NCI-H460 (cell line): ENCODE measurements around the gene AP3B1. TPM values are rescaled to one million over a fixed set of nuclear protein-coding genes. Genes with fewer than 3 reads are reported as not detected.
"Not testable (repeated sequence)": the region's sequence is repeated elsewhere in the genome, so short reads cannot be mapped to it uniquely, and the experiment has no call there.

Source experiments
- DNase-seq: peaks from one replicate; pipeline ENCODE4 v3.0.0-alpha.2; 2016; ENCODE audit warnings: low read depth; ENCODE audit errors: extremely low read depth
- total RNA-seq: library from RNA; depleted of rRNA; stranded (reverse); fragments of >200 nt; shearing (Covaris generic); gene quantifications from 2 replicates; pipeline ENCODE4 v1.2.3, GENCODE V29; 2014

Gene AP3B1
- total RNA-seq, 1 experiment from 2014 or later, result 66.3 TPM

DNA sequence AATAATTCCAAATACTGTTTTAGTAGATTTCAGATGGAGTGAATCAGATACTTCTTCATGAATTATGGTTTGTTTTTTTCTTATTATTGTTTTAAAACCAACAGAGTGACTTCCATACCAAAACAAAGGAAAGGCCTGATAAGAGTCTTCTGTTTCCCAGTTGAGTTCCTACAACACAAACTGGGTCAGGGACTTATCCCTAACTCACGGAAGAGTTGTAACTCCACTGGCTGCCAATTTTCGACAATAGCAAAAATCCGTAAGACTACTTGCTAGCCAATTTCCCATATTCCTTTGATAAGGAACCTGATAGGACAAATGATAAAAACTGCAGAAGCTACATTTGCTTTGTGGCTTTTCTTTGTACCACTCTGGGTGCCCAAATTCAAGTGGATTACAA lies 219.2 kb downstream of the AP3B1 start:
- no peak for DNase-seq

- not testable (repeated sequence) for DNase-seq
These were observed 223.8 kb downstream of the AP3B1 start for GRCh38 chr5:78070691-78071090.

DNA sequence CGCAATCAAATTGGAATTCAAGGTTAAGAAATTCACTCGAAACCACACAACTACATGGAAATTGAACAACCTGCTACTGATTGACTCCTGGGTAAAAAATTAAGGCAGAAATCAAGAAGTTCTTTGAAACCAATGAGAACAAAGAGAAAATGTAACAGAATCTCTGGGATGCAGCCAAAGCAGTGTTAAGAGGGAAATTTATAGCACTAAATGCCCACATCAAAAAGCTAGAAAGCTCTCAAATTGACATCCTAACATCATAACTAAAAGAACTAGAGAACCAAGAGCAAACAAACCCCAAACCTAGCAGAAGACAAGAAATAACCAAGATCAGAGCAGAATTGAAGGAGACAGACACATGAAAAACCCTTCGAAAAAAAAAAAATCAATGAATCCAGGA lies 226.9 kb downstream of the AP3B1 start:
- not testable (repeated sequence) for DNase-seq

GRCh38 chr5:78066722-78067121 lies 227.8 kb downstream of the AP3B1 start:
- DNase-seq, result not testable (repeated sequence)

- peak; percentile 4 for DNase-seq
These were observed 228.8 kb downstream of the AP3B1 start for GRCh38 chr5:78065663-78066062.

- no peak for DNase-seq
These were observed 229.5 kb downstream of the AP3B1 start for GRCh38 chr5:78064941-78065472.

- no peak for DNase-seq
These were observed 231.0 kb downstream of the AP3B1 start for GRCh38 chr5:78063495-78063894.

GRCh38 chr5:78062645-78063044 lies 231.9 kb downstream of the AP3B1 start:
- DNase-seq, result no peak

DNA sequence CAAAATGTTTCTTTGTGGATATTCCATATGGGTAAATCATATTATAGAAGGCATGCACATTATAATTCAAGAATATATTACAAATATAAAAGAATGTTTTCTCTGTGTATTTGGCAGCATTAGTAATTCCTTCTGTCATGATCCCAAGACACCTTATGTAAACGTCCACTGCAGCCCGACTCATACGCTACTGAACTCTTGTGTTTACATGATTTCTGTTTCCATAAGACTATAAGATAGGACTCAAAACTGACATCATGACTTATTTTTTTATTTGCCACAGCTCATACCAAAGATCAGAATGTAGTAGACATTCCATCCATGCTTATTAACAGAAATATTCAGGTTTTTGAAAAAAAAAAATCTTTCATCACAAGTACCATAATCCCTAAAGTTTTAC lies 234.1 kb downstream of the AP3B1 start:
- DNase-seq, result no peak

- no peak for DNase-seq
These were observed 235.9 kb downstream of the AP3B1 start for GRCh38 chr5:78058625-78059024.

DNA sequence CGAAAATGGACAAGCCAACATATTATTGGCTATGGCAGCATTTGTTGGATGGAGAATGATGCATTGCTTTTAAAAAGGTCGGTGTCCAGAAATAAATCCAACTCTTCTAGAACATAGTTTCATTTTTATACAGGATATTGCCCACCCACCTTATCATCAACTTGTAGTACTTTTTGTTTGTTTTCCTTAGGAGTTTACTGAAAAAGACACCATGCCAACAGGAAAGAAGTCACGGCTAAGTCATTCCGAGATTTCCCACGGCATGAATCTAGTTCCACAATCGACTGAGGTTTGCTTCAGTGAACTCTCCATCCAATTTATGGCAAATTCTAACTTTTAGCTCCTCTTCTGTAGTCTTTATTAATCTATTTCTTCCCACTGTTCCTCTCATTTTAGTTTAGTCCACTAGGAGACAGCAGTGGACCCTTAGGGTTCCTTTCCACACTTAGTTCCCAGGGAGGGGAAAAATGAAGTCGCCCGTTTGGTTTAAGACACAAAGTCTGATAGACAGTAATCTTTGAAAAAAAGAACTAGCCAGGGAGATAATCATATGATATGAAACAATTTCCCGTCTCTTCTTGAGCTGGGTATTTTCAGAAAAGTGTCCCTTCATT lies 237.5 kb downstream of the AP3B1 start:
- DNase-seq, result no peak

DNA sequence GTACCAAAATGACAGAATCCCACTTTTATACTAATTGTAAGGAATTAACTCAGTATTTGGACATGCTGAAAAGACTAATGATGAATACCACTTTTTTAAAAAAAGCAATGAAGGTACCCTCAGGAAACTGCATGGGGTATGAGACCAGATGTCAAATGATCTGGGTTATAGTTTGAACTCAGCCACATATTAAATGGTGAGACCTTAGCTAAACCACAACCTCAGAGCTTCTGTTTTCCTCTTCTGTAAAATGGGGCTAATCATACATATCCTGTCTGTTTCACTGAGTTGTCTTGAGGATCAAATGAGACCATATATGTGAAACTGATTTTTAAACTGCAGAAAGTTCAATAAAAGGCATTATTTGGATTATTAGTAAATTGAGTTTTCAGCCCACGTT lies 238.4 kb downstream of the AP3B1 start:
- DNase-seq, result no peak

DNA sequence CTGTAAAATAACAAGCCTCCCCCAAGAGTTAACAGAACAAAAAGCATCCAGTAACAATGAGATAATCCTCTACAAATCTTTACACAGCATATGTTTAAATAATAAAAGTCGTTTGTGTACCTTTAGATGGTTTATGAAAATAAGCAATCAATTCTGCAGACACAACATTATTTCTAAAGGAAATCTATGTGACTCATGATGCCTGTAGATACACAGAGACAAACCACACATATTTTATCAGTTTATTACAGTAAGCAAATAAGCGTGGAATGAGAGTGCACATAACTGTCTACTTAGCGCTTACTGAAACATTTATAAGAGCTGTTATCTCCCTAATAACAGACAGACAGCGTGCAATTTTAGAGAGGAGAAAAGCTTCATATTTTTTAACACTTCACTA lies 243.6 kb downstream of the AP3B1 start:
- DNase-seq, result no peak

- DNase-seq, result not testable (repeated sequence)
These were observed 247.7 kb downstream of the AP3B1 start for GRCh38 chr5:78046823-78047222.

DNA sequence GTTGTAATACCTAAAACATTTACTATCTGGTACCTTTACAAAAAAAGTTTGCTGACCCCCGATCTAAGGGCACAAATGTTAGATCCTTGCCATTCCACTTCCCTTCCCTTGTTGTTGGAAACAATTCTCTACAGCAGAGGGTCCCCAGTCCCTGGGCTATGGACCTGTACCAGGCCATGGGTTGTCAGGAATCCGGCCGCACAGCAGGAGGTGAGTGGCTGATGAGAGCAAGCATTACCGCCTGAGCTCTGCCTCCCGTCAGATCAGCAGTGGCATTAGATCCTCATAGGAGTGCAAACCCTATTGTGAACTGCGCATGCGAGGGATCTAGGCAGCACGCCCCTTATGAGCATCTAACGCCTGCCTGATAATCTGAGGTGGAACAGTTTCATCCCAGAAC lies 248.5 kb downstream of the AP3B1 start:
- no peak for DNase-seq

DNA sequence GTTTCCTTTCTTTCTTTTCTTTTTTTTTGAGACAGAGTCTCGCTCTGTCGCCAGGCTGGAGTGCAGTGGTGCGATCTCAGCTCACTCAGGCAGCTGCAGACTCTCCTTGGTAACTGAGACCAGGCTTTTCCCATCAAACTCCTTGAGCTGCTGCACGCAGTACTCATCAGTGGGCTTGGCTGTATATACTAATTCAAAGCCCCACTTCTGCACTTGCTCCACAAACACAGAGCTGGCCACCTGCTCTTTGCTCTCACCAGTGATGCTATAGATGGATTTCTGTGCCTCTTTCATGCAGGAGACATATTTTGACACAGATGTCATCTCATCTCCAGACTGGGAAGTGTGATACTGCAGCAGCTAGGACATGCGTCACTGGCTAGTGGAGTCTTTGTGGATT lies 252.7 kb downstream of the AP3B1 start:
- DNase-seq, result no peak

- no peak for DNase-seq
These were observed 269.0 kb downstream of the AP3B1 start for GRCh38 chr5:78025540-78025939.

- no peak for DNase-seq
These were observed 274.8 kb downstream of the AP3B1 start for GRCh38 chr5:78019744-78020143.

DNA sequence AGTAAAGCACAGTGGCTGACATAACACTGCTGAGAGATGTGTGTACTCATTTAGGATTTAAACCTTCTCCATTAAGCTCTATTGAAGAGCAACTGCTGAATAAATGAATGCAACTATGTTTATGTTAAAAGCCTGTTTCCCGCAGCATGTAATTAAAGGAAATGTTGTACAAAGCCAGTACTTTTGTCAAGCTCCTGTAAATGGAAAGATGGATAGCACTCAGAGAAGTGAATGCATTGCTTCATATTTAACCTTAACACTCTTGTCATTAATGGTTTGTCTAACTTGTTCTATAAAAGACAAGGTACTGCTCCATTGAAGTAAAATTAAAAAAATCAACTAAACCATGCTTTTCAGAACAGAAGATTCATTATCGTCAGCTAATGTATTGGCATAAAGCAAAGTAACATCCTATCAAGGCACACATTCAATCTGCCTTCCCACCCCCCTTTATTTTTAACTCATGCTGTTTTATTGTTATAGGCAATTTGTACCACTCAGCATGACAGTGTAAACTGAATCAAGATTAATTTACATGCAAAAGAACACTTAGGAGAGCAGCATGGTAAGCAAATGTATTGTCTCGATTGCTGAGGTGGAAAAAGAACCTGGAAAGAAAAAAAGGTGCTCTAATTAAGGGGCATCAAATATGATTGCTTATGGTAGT lies 277.5 kb downstream of the AP3B1 start:
- no peak for DNase-seq

DNA sequence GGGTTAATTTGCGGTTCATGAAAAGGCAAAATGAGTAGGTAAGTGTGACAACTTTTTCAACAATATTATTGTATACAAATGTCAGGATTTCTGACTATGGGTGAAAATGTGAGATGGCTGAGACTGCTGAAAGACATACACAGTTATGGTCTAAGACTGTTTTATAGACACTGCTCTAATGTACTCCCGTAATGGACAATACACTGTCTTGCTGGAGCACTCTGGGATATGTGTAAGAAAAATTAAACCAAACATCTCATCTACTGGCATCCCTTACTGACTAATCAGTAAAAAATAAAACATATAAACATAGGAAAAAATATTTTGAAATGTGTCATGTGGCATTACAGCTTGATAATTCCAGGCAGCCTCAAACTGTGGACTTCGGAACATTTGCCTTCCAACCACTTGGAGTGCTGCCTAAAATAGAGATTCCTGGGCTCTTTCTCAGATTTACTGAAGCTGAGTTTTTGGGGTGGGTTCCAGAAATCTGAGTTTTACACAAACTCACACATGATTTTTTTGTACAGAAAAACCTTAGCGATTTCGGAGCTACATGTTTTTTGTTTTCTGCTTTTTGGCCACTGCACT lies 284.5 kb downstream of the AP3B1 start:
- DNase-seq, result no peak

DNA sequence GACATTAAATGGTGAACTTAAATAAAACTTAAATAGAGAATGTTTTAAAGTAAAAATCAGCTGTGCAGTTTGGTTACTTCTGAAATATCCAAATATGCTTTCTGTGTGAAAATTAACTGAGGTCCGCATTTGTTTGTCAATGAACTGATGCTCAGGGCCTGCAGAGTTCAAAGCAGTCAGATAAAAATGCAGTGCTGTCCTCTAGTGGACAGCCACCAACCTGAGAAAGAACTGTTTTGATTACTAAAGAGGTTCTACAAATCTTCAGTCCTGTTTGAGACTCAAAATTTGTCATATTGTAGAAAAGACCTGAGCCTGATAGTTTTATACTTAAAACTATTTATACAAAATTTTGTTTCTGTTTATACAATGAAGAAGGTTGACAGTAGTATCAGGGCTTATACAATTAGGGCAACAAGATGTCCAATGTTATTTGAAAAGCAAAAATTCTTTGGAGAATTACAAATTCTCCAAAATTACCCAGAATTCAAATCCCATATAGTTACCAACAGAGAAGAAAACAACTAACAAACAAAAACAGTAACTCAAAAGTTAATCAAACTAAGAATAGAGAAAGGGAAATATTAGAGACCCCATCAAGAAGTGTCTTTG lies 286.0 kb downstream of the AP3B1 start:
- peak; percentile 49 for DNase-seq

GRCh38 chr5:78007233-78007632 lies 287.3 kb downstream of the AP3B1 start:
- DNase-seq, result no peak
